AG08396 (cell line): ENCODE results near the gene IGLL1.
"Not testable (repeated sequence)": the region's sequence is repeated elsewhere in the genome, so short reads cannot be mapped to it uniquely, and the experiment has no call there.

Experiments used
- DNase-seq: peaks from one replicate; pipeline ENCODE4 v3.0.0; 2012; ENCODE audit warnings: low spot score, mixed read lengths

The IGLL1 gene

GRCh38 chr22:23562186-23562585 is 17.9 kb downstream of the IGLL1 start:
- DNase-seq, result no peak

DNA sequence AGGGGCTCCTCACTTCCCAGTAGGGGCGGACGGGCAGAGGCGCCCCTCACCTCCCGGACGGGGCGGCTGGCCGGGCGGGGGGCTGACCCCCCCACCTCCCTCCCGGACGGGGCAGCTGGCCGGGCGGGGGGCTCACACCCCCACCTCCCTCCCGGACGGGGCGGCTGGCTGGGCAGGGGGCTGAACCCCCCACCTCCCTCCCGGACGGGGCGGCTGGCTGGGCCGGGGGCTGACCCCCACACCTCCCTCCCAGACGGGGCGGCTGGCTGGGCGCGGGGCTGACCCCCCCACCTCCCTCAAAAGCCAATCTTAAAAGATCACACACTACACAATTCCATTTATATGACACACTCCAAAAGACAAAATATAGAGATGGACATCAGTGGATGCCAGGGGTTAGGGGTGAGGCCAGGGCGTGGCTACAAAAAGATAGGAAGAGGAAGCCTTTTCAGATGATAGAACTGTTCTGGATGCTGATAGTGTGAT is 19.0 kb downstream of the IGLL1 start:
- DNase-seq, result not testable (repeated sequence)

DNA sequence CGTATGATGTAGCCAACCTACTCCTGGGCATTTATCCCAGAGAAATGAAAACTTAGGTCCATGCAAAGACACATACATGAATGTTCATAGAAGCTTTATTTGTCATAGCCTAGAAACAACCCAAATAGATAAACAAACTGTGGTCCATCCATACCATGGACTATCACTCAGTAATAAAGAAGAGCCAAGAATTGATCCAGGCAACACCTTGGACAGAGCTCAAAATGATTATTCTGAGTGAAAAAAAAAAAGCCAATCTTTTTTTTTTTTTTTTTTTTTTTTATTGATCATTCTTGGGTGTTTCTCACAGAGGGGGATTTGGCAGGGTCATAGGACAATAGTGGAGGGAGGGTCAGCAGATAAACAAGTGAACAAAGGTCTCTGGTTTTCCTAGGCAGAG is 19.9 kb downstream of the IGLL1 start:
- DNase-seq, result not testable (repeated sequence)

- no peak for DNase-seq
These were observed 22.6 kb downstream of the IGLL1 start for GRCh38 chr22:23557467-23557866.

DNA sequence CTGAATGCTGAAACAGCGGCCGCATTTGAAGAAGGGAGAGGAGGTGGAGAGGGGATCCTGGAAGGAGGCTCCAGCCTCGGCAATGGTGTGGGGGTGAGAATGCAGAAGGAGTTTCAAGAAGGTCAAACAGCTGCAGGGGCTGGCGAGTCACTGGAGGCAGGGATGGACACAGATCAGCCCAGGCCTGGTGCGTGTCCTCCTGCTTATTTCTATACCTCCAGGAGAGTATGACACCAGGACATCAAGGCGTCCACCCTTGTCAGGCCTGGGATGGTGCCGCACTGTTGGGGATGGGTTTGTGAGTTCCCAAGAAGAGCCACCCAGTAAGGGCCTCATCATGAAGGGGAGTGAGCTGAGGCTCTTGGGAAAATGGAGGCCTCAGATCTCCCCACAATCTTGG is 23.1 kb downstream of the IGLL1 start:
- DNase-seq, result no peak

- no peak for DNase-seq
These were observed 24.0 kb downstream of the IGLL1 start for GRCh38 chr22:23556026-23556620.

DNA sequence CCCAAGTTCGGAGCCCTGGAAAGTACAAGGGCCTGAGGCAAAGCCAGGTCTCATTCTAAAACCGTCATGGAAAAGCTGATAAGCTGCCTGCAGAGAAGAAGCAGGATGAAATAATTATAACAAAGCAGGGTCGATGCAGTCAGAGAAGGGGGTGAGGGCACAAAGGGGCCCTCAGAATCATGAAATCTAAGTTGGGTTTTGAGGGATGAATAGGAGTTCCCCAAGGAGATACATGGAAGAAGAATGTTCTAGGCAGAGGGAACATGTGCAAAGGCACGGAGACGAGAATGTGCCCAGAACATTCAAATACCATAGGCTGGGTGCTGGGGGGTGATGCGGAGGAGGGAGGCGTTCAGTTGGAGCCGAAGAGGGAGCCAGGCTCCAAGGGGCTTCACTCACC is 25.0 kb downstream of the IGLL1 start:
- no peak for DNase-seq

- no peak for DNase-seq
These were observed 25.9 kb downstream of the IGLL1 start for GRCh38 chr22:23553924-23554870.

GRCh38 chr22:23553438-23553837 is 26.7 kb downstream of the IGLL1 start:
- no peak for DNase-seq

GRCh38 chr22:23552573-23552972 is 27.5 kb downstream of the IGLL1 start:
- DNase-seq, result no peak

DNA sequence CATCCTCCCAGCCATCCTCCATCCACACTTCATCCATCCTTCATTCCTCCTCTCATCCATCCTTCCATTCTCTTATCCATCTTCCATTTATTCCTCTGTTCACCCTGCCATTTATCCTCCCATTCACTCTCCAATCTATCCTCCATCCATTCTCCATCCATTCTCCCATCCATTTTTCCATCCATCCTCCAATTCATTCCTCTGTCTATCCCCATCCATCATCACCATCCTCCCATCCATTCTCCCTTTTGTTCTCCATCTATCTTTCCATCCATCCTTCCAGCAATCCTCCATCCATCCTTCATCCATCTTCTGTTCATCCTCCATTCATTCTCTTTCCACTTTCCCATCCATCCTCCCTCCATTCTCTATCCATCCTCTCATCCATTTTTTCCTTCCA is 28.7 kb downstream of the IGLL1 start:
- DNase-seq, result no peak

GRCh38 chr22:23550049-23550650 is 29.9 kb downstream of the IGLL1 start:
- no peak for DNase-seq

- no peak for DNase-seq
These were observed 30.9 kb downstream of the IGLL1 start for GRCh38 chr22:23549198-23549595.

DNA sequence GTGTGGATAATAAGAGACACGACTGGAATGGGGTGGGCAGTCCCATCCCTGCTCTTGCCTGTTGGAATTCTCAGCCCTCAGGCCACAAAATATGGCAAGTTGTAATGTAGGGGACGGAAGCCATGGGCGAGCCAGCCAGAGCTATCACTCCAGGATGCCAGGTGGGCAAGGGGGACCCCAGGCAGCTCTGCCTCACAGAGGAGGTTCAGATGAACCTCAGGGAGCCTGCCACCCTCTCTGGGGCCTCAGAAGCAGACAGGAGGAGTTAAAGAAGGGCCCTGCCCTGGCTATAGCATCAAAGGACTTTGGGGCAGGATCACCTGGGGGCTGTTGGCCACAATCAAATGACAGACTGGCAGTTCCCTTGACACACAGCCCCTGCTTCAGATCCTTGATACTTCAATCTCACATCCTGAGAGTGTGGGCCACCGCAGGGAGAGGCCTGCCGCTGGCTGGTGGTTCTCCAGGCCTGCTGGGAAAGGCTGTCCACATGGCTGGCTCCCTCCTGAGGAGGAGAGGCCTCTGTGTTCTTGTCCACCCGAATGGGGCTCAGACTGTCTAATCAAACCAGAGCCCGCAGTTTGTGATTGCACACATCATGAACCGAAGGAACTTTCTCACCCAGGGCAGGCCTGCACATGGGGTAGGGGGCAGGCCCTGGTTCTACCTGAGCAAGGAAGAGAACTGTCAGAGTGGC is 31.4 kb downstream of the IGLL1 start:
- no peak for DNase-seq

GRCh38 chr22:23547818-23548500 is 32.1 kb downstream of the IGLL1 start:
- DNase-seq, result no peak

GRCh38 chr22:23547382-23547781 is 32.7 kb downstream of the IGLL1 start:
- DNase-seq, result not testable (repeated sequence)

DNA sequence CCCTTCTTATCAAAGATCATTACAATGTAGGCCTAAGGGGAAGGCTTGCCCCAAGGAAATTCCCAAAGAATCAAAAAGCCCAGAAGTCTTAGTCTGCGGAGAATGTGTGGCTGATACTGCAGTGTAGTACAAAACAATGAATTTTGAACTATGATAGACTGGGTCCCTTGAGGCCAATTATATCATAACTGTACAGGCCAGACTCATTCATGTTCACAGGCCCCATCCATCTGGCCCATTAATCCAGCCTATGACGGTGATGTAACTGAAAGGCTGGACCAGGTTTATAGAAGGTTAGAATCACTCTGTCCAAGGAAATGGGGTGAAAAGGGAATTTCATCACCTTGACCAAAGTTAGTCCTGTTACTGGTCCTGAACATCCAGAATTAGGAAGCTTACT is 35.2 kb downstream of the IGLL1 start:
- DNase-seq, result no peak

- DNase-seq, result not testable (repeated sequence)
These were observed 36.5 kb downstream of the IGLL1 start for GRCh38 chr22:23543506-23544000.

DNA sequence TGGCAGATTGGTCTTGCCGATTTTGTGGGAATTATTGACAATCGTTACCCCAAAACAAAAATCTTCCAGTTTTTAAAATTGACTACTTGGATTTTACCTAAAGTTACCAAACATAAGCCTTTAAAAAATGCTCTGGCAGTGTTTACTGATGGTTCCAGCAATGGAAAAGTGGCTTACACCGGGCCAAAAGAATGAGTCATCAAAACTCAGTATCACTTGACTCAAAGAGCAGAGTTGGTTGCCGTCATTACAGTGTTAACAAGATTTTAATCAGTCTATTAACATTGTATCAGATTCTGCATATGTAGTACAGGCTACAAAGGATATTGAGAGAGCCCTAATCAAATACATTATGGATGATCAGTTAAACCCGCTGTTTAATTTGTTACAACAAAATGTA is 37.2 kb downstream of the IGLL1 start:
- DNase-seq, result no peak

- not testable (repeated sequence) for DNase-seq
These were observed 37.7 kb downstream of the IGLL1 start for GRCh38 chr22:23542391-23542790.

GRCh38 chr22:23541849-23542281 is 38.2 kb downstream of the IGLL1 start:
- not testable (repeated sequence) for DNase-seq
